ENCODE measurements around the gene GABBR2.

Gene GABBR2

DNA sequence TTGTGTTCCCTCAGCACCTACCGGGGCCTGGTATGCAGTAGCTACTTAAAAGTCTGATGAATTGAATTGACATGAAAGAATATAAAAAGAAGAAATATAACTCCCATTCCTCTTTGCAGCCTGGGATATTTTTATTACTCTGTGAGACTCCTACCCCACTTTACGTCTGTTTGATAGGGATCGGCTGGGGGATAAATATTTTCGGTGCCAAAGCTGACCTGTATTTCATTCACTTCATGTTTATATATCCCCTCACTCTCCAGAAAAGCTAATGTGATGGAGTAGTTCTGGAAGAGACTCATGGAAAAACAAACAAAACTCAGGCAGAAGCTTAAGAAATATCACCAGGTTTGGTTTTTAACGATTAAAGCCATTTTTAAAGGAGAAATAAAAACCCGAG lies 345.1 kb downstream of the GABBR2 start:
- Histone ChIP-seq H3K9ac (ENCODE audit: low read length) (no peak overlapping the region), H3K27ac (ENCODE audit: low read depth, low read length) (no peak overlapping the region), H2BK12ac (ENCODE audit: low read length) (no peak overlapping the region), H3K4me2 (ENCODE audit: low read length) (no peak overlapping the region), H3K14ac (ENCODE audit: low read length) (no peak overlapping the region), H3K23ac (ENCODE audit: low read length) (no peak overlapping the region), H3K4ac (ENCODE audit: low read depth, low read length) (no peak overlapping the region), H3K4me3 (ENCODE audit: low read depth, low read length) (no peak overlapping the region), H2AK5ac (ENCODE audit: low read length) (no peak overlapping the region), H4K8ac (ENCODE audit: low read depth, low read length) (no peak overlapping the region), H3K18ac (ENCODE audit: low read length) (no peak overlapping the region), H2BK5ac (ENCODE audit: low read depth, low read length, poor library complexity) (no peak overlapping the region), H3K79me2 (ENCODE audit: control insufficient read depth, insufficient read depth, low read length, poor library complexity) (peaks cover 2% of the 10 kb centered on the region), H4K12ac (ENCODE audit: low read depth, low read length) (no peak overlapping the region), H2AFZ (ENCODE audit: insufficient read depth, low read length, poor library complexity) (no peak overlapping the region), H3K27me3 (ENCODE audit: insufficient read depth, low read length) (no peaks in the 10 kb centered on the region), H3K36me3 (ENCODE audit: control insufficient read depth in 1 of 2, insufficient read depth in 2 of 2, low read length in 2 of 2) (no peaks in the 10 kb centered on the region), H3K79me1 (ENCODE audit: low read length) (no peaks in the 10 kb centered on the region), H3K4me1 (ENCODE audit: control insufficient read depth in 1 of 2, insufficient read depth in 2 of 2, low read length in 2 of 2) (no peaks in the 10 kb centered on the region), H2BK120ac (ENCODE audit: insufficient read depth, low read length, poor library complexity) (no peak overlapping the region), H3K9me3 (ENCODE audit: insufficient read depth, low read depth, low read length) (no peaks in the 10 kb centered on the region), H4K91ac (ENCODE audit: low read depth, low read length) (no peak overlapping the region)
- DNase-seq, result no peak
- WGBS (ENCODE audit: extremely low coverage, insufficient coverage, insufficient read length), result no CpG with 5 or more reads among the region's 6 CpGs

DNA sequence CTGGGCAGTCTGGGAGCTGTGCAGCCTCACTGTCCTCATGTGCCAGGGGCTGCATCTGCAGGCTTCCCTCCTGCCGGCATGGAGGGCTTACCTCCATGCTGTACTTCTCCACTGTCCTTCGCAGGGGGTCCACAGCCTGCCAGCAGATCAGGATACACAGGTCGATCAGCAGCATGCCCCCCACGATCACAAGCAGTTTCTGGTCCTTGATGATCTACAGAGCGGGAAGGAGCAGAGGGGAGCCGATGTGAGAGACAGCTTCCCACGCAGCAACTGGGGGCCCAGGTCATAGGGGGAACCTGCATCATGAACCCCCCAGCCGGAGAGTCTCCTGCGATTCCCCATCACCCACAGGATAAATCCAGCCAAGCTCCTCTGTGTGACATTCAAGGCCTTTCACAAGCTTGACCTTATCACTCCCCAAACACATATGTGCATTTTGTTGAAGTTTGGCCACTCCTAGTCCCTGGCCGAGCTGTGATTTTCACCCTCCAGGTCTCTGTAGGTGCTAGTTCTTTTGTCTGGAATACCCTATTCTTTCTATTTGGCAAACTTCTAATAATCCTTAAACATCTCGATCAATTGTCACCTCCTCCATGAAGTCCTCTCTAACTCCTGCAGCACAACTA lies 346.0 kb downstream of the GABBR2 start:
- Histone ChIP-seq H2BK120ac (ENCODE audit: insufficient read depth, low read length, poor library complexity) (no peak overlapping the region), H3K79me2 (ENCODE audit: control insufficient read depth, insufficient read depth, low read length, poor library complexity) (peaks cover 2% of the 10 kb centered on the region), H4K91ac (ENCODE audit: low read depth, low read length) (no peak overlapping the region), H2AFZ (ENCODE audit: insufficient read depth, low read length, poor library complexity) (no peak overlapping the region), H3K27me3 (ENCODE audit: insufficient read depth, low read length) (no peaks in the 10 kb centered on the region), H3K4me1 (ENCODE audit: control insufficient read depth in 1 of 2, insufficient read depth in 2 of 2, low read length in 2 of 2) (no peaks in the 10 kb centered on the region), H3K9ac (ENCODE audit: low read length) (no peak overlapping the region), H4K8ac (ENCODE audit: low read depth, low read length) (no peak overlapping the region), H3K4me2 (ENCODE audit: low read length) (no peak overlapping the region), H3K4me3 (ENCODE audit: low read depth, low read length) (no peak overlapping the region), H3K9me3 (ENCODE audit: insufficient read depth, low read depth, low read length) (no peaks in the 10 kb centered on the region), H2AK5ac (ENCODE audit: low read length) (no peak overlapping the region), H3K27ac (ENCODE audit: low read depth, low read length) (no peak overlapping the region), H3K4ac (ENCODE audit: low read depth, low read length) (no peak overlapping the region), H3K18ac (ENCODE audit: low read length) (no peak overlapping the region), H2BK12ac (ENCODE audit: low read length) (no peak overlapping the region), H3K14ac (ENCODE audit: low read length) (no peak overlapping the region), H3K23ac (ENCODE audit: low read length) (no peak overlapping the region), H2BK5ac (ENCODE audit: low read depth, low read length, poor library complexity) (no peak overlapping the region), H3K36me3 (ENCODE audit: control insufficient read depth in 1 of 2, insufficient read depth in 2 of 2, low read length in 2 of 2) (no peaks in the 10 kb centered on the region), H3K79me1 (ENCODE audit: low read length) (no peaks in the 10 kb centered on the region), H4K12ac (ENCODE audit: low read depth, low read length) (no peak overlapping the region)
- no CpG with 5 or more reads among the region's 11 CpGs for WGBS (ENCODE audit: extremely low coverage, insufficient coverage, insufficient read length)
- DNase-seq, result no peak

DNA sequence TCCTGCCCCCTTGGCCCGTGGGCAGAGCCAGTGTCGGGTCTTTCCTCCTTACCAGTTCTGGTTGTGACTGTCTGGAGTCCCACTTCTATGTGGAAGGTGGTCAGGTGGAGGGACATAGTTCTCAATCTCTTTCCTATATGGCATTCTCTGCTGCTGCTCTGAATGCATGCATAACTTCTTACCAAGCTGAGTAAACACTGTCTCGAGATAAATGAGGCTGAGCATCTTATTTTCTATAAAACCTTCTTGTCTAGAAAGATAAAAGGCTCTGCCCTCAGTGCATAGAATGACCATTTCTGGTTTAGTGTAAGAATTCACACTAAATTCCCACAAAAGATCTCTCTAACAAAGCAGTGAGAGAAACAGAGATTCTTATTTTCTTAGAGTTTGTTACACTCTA lies 347.1 kb downstream of the GABBR2 start:
- Histone ChIP-seq H3K4me3 (ENCODE audit: low read depth, low read length) (no peak overlapping the region), H3K4me1 (ENCODE audit: control insufficient read depth in 1 of 2, insufficient read depth in 2 of 2, low read length in 2 of 2) (no peaks in the 10 kb centered on the region), H3K4me2 (ENCODE audit: low read length) (no peak overlapping the region), H3K79me2 (ENCODE audit: control insufficient read depth, insufficient read depth, low read length, poor library complexity) (peaks cover 2% of the 10 kb centered on the region), H2AFZ (ENCODE audit: insufficient read depth, low read length, poor library complexity) (no peak overlapping the region), H3K36me3 (ENCODE audit: control insufficient read depth in 1 of 2, insufficient read depth in 2 of 2, low read length in 2 of 2) (no peaks in the 10 kb centered on the region), H2BK12ac (ENCODE audit: low read length) (no peak overlapping the region), H3K14ac (ENCODE audit: low read length) (no peak overlapping the region), H3K23ac (ENCODE audit: low read length) (no peak overlapping the region), H3K9me3 (ENCODE audit: insufficient read depth, low read depth, low read length) (no peaks in the 10 kb centered on the region), H3K27ac (ENCODE audit: low read depth, low read length) (no peak overlapping the region), H2BK120ac (ENCODE audit: insufficient read depth, low read length, poor library complexity) (no peak overlapping the region), H4K91ac (ENCODE audit: low read depth, low read length) (no peak overlapping the region), H3K9ac (ENCODE audit: low read length) (no peak overlapping the region), H3K79me1 (ENCODE audit: low read length) (no peaks in the 10 kb centered on the region), H4K8ac (ENCODE audit: low read depth, low read length) (no peak overlapping the region), H3K27me3 (ENCODE audit: insufficient read depth, low read length) (no peaks in the 10 kb centered on the region), H4K12ac (ENCODE audit: low read depth, low read length) (no peak overlapping the region), H2BK5ac (ENCODE audit: low read depth, low read length, poor library complexity) (no peak overlapping the region), H2AK5ac (ENCODE audit: low read length) (no peak overlapping the region), H3K4ac (ENCODE audit: low read depth, low read length) (no peak overlapping the region), H3K18ac (ENCODE audit: low read length) (no peak overlapping the region)
- no peak for DNase-seq
- no CpG with 5 or more reads among the region's 3 CpGs for WGBS (ENCODE audit: extremely low coverage, insufficient coverage, insufficient read length)

DNA sequence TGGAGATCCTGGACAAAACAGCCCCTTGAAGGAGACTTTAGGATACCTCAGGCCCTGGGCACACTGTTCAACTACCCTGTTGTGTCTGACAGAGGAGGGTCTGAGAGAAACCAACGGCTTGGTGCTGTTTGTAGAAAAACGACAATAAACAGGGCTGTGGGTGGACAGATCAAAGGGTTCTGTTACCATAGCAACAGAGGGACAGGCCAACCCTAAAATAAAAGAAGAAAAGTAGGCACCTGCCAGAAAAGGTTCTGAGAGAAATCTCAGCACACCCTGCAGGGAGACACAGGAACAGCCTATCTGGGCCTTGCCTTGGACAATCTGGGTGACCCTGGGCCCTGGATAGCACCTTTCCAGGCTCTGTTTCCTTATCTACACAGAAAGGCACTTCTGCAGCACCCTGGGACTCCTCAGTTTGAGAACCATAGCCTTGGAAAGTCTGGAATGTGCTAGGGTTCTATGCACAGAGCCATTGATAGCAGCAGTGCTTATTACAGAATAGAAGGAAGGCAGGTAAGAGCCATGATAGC lies 348.5 kb downstream of the GABBR2 start:
- H3K18ac ChIP-seq (ENCODE audit: low read length), result no peak overlapping the region
- H2AK5ac ChIP-seq (ENCODE audit: low read length), result no peak overlapping the region
- H3K4me2 ChIP-seq (ENCODE audit: low read length), result no peak overlapping the region
- H3K4me1 ChIP-seq (ENCODE audit: control insufficient read depth in 1 of 2, insufficient read depth in 2 of 2, low read length in 2 of 2), result no peaks in the 10 kb centered on the region
- H3K14ac ChIP-seq (ENCODE audit: low read length), result no peak overlapping the region
- H3K36me3 ChIP-seq (ENCODE audit: control insufficient read depth in 1 of 2, insufficient read depth in 2 of 2, low read length in 2 of 2), result no peaks in the 10 kb centered on the region
- H3K9me3 ChIP-seq (ENCODE audit: insufficient read depth, low read depth, low read length), result no peaks in the 10 kb centered on the region
- no peak overlapping the region for H3K9ac ChIP-seq (ENCODE audit: low read length)
- H3K4ac ChIP-seq (ENCODE audit: low read depth, low read length), result no peak overlapping the region
- no peak overlapping the region for H2AFZ ChIP-seq (ENCODE audit: insufficient read depth, low read length, poor library complexity)
- H4K8ac ChIP-seq (ENCODE audit: low read depth, low read length), result no peak overlapping the region
- H3K27me3 ChIP-seq (ENCODE audit: insufficient read depth, low read length), result no peaks in the 10 kb centered on the region
- no peak overlapping the region for H3K23ac ChIP-seq (ENCODE audit: low read length)
- no peak overlapping the region for H2BK120ac ChIP-seq (ENCODE audit: insufficient read depth, low read length, poor library complexity)
- H3K79me1 ChIP-seq (ENCODE audit: low read length), result no peaks in the 10 kb centered on the region
- H3K79me2 ChIP-seq (ENCODE audit: control insufficient read depth, insufficient read depth, low read length, poor library complexity), result peaks cover 2% of the 10 kb centered on the region
- H2BK12ac ChIP-seq (ENCODE audit: low read length), result no peak overlapping the region
- no peak overlapping the region for H3K4me3 ChIP-seq (ENCODE audit: low read depth, low read length)
- no peak for DNase-seq
- no peak overlapping the region for H2BK5ac ChIP-seq (ENCODE audit: low read depth, low read length, poor library complexity)
- H4K91ac ChIP-seq (ENCODE audit: low read depth, low read length), result no peak overlapping the region
- no peak overlapping the region for H3K27ac ChIP-seq (ENCODE audit: low read depth, low read length)
- H4K12ac ChIP-seq (ENCODE audit: low read depth, low read length), result no peak overlapping the region
- WGBS (ENCODE audit: extremely low coverage, insufficient coverage, insufficient read length), result no CpG with 5 or more reads among the region's 2 CpGs

All from trophoblast cell (in vitro differentiated cells and primary cell).